MCF 10A (cell line): ENCODE data around the gene PFAS. TPM values are rescaled to one million over a fixed set of nuclear protein-coding genes. Genes with fewer than 3 reads are reported as not detected.

Experiments used
- BruUV-seq: library from RNA; stranded (reverse); fragments of 400-500 nt; replicated peaks from 2 replicates; lab custom pipeline; 2021; lab: Mats Ljungman, UMichigan
- CTCF ChIA-PET: fragments of 300-600 bp; sonication (Branson Sonifier 250); formaldehyde crosslinking; extraction: SDS; loops from one replicate; lab custom pipeline; 2021; ENCODE audit warnings: antibody characterized with exemption, inconsistent platforms; lab: Yijun Ruan, JAX
- POLR2A ChIA-PET: fragments of 300-600, 350-650 bp; sonication (Branson Sonifier 250); formaldehyde crosslinking; extraction: SDS; loops from one replicate; lab custom pipeline; 2020; ENCODE audit warnings: antibody characterized with exemption, inconsistent platforms; lab: Yijun Ruan, JAX
- DNase-seq: peaks from one replicate; pipeline ENCODE4 v3.0.0-alpha.2; 2018; ENCODE audit not compliant: unreplicated experiment
- H3K27ac Mint-ChIP-seq: one replicate; pipeline ENCODE4 v1.8.0; 2022; ENCODE audit warnings: mild to moderate bottlenecking, low read depth, mixed read lengths; ENCODE audit not compliant: unreplicated experiment
- H3K27me3 Mint-ChIP-seq: one replicate; pipeline ENCODE4 v1.8.0; 2022; ENCODE audit warnings: mixed read lengths; ENCODE audit not compliant: insufficient read depth, unreplicated experiment
- H3K36me3 Mint-ChIP-seq: one replicate; pipeline ENCODE4 v1.8.0; 2022; ENCODE audit warnings: mild to moderate bottlenecking, moderate library complexity, mixed read lengths; ENCODE audit not compliant: insufficient read depth, unreplicated experiment
- H3K4me1 Mint-ChIP-seq: one replicate; pipeline ENCODE4 v1.8.0; 2022; ENCODE audit warnings: mixed read lengths; ENCODE audit not compliant: insufficient read depth, unreplicated experiment
- H3K4me3 Mint-ChIP-seq: one replicate; pipeline ENCODE4 v1.8.0; 2022; ENCODE audit warnings: mild to moderate bottlenecking, moderate library complexity, mixed read lengths; ENCODE audit not compliant: unreplicated experiment
- H3K9me3 Mint-ChIP-seq: one replicate; pipeline ENCODE4 v1.8.0; 2022; ENCODE audit warnings: mixed read lengths; ENCODE audit not compliant: unreplicated experiment
- CTCF ChIP-seq: fragments of 200-600 bp; IDR thresholded peaks from one replicate; pipeline ENCODE4 v1.8.0; 2022; ENCODE audit warnings: antibody characterized with exemption, mild to moderate bottlenecking; ENCODE audit not compliant: unreplicated experiment
- intact Hi-C: fragments of 100-400 bp; cut with micrococcal nuclease; formaldehyde crosslinking; loops from 2 replicates; pipeline ENCODE4 v1.14.1; 2022
- total RNA-seq: library from RNA; stranded (reverse); gene quantifications from 2 replicates; pipeline ENCODE4 v1.2.3, GENCODE V29; 2022

The PFAS gene
- total RNA-seq, 1 experiment from 2014 or later, result 66.2 TPM

- Mint-ChIP-seq H3K4me3 (no peak overlapping the region), H3K27me3 (no peaks in the 10 kb centered on the region), H3K9me3 (no peaks in the 10 kb centered on the region), H3K36me3 (peaks cover 36% of the 10 kb centered on the region), H3K27ac (no peak overlapping the region), H3K4me1 (no peaks in the 10 kb centered on the region)
- intact Hi-C loops, result no loop called here
- DNase-seq, result no peak
- BruUV-seq, result no TSS peak
- CTCF ChIA-PET, result interaction anchor here (0.9 kb wide), 1 partner anchor 10 kb away, joined by 5 read pairs; no protein-coding TSS in a partner anchor
- POLR2A ChIA-PET, result interaction anchor here (0.6 kb wide), 1 partner anchor 774 kb away, joined by 3 read pairs; no protein-coding TSS in a partner anchor
- TF ChIP-seq CTCF, result no peak
Measured at GRCh38 chr17:8268550-8269298, 19.6 kb downstream of the PFAS start.

GRCh38 chr17:8272421-8272820 lies 23.3 kb downstream of the PFAS start:
- Mint-ChIP-seq H3K27me3 (no peaks in the 10 kb centered on the region), H3K36me3 (peaks cover 12% of the 10 kb centered on the region)
- POLR2A ChIA-PET, result interaction anchor here (1.0 kb wide), 1 partner anchor 16 kb away, joined by 7 read pairs; the partner anchor contains the start of gene RANGRF

GRCh38 chr17:8273884-8274444 lies 24.9 kb downstream of the PFAS start:
- no peaks in the 10 kb centered on the region for H3K27me3 Mint-ChIP-seq
- POLR2A ChIA-PET, result interaction anchor here (3.1 kb wide), 1 partner anchor 15 kb away, joined by 8 read pairs; the partner anchor contains the start of gene RANGRF
- intact Hi-C loops, result no loop called here
- no peaks in the 10 kb centered on the region for H3K4me1 Mint-ChIP-seq
- no peak overlapping the region for H3K27ac Mint-ChIP-seq
- no TSS peak for BruUV-seq
- H3K36me3 Mint-ChIP-seq, result peaks cover 11% of the 10 kb centered on the region
- no peaks in the 10 kb centered on the region for H3K9me3 Mint-ChIP-seq
- DNase-seq, result no peak
- no peak for TF ChIP-seq CTCF
- no peak overlapping the region for H3K4me3 Mint-ChIP-seq
- CTCF ChIA-PET, result interaction anchor here (0.6 kb wide), 1 partner anchor 27 kb away, joined by 3 read pairs; no protein-coding TSS in a partner anchor

More at GRCh38 chr17:8272421-8272820, 23.3 kb downstream of the PFAS start:
- intact Hi-C loops, result no loop called here
- Mint-ChIP-seq H3K27ac (no peak overlapping the region), H3K4me3 (no peak overlapping the region), H3K9me3 (no peaks in the 10 kb centered on the region), H3K4me1 (no peaks in the 10 kb centered on the region)
- no peak for TF ChIP-seq CTCF
- no peak for DNase-seq
- BruUV-seq, result no TSS peak
- CTCF ChIA-PET, result no interaction called here

GRCh38 chr17:8274816-8275215 lies 25.7 kb downstream of the PFAS start:
- CTCF ChIA-PET, result no interaction called here
- Mint-ChIP-seq H3K27ac (no peak overlapping the region), H3K4me3 (no peak overlapping the region), H3K36me3 (peaks cover 6% of the 10 kb centered on the region), H3K9me3 (no peaks in the 10 kb centered on the region), H3K4me1 (no peaks in the 10 kb centered on the region), H3K27me3 (no peaks in the 10 kb centered on the region)
- DNase-seq, result no peak
- TF ChIP-seq CTCF, result no peak
- intact Hi-C loops, result no loop called here
- no TSS peak for BruUV-seq
- POLR2A ChIA-PET, result interaction anchor here (3.1 kb wide), 1 partner anchor 14 kb away, joined by 8 read pairs; the partner anchor contains the start of gene RANGRF
